Measurements from ENCODE around the gene CYB5R2.
A peak's percentile ranks its signal among the peaks of the same experiment; 100 is the strongest.

DNA sequence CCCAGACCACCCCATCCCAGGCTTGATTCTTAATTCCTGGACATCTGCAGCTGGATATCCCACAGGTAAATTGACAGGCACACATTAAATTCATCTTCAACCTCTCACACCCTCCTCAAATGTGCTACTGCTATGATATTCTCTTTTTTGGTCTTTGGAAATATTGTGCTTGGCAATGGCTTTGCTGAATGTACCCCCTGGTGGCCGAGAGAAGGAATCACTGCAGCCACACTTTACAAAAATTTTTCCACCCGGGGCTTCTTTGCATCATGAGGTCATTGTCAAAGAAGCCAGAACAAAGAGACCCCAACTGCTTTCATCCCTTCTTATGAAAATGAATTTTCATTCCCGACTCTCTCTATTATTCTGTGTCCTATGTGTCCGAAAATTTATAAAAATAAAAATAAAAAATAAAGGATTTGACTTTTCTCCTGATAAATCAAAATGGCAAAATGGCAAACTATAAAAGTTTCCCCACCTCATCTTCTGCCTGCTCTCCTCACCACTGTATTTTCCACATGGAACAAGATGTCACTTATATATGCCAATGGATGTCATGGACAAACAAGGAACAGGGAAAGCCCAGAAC, 15.0 kb upstream of the CYB5R2 start:
- TF ChIP-seq EZH2phosphoT487 (IDR thresholded peaks at IDR 0.05; ENCODE audit: unreplicated experiment) (no peak), JUNB (IDR thresholded peaks at IDR 0.05; ENCODE audit: unreplicated experiment) (no peak), POLR2AphosphoS5 (IDR thresholded peaks at IDR 0.05; ENCODE audit: low read depth) (no peak), CREB1 (CRISPR knock-in tag; IDR thresholded peaks at IDR 0.05; ENCODE audit: low read depth) (no peak), EZH2 (IDR thresholded peaks at IDR 0.05; ENCODE audit: low read depth, unreplicated experiment) (no peak), NANOG (IDR thresholded peaks at IDR 0.05; ENCODE audit: borderline replicate concordance) (no peak), STAT1 (IDR thresholded peaks at IDR 0.05; ENCODE audit: unreplicated experiment) (no peak), ZNF331 (CRISPR knock-in tag; IDR thresholded peaks at IDR 0.05; ENCODE audit: low read depth) (no peak)
- TF ChIP-seq, protein P1, sequence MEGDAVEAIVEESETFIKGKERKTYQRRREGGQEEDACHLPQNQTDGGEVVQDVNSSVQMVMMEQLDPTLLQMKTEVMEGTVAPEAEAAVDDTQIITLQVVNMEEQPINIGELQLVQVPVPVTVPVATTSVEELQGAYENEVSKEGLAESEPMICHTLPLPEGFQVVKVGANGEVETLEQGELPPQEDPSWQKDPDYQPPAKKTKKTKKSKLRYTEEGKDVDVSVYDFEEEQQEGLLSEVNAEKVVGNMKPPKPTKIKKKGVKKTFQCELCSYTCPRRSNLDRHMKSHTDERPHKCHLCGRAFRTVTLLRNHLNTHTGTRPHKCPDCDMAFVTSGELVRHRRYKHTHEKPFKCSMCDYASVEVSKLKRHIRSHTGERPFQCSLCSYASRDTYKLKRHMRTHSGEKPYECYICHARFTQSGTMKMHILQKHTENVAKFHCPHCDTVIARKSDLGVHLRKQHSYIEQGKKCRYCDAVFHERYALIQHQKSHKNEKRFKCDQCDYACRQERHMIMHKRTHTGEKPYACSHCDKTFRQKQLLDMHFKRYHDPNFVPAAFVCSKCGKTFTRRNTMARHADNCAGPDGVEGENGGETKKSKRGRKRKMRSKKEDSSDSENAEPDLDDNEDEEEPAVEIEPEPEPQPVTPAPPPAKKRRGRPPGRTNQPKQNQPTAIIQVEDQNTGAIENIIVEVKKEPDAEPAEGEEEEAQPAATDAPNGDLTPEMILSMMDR (conservative IDR thresholded peaks at IDR 0.05; ENCODE audit: low read depth in 2 of 2): peak; percentile 70 to 92
- TF ChIP-seq, protein P2, sequence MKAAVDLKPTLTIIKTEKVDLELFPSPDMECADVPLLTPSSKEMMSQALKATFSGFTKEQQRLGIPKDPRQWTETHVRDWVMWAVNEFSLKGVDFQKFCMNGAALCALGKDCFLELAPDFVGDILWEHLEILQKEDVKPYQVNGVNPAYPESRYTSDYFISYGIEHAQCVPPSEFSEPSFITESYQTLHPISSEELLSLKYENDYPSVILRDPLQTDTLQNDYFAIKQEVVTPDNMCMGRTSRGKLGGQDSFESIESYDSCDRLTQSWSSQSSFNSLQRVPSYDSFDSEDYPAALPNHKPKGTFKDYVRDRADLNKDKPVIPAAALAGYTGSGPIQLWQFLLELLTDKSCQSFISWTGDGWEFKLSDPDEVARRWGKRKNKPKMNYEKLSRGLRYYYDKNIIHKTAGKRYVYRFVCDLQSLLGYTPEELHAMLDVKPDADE (IDR thresholded peaks at IDR 0.05): no peak
- TF ChIP-seq, protein P3, sequence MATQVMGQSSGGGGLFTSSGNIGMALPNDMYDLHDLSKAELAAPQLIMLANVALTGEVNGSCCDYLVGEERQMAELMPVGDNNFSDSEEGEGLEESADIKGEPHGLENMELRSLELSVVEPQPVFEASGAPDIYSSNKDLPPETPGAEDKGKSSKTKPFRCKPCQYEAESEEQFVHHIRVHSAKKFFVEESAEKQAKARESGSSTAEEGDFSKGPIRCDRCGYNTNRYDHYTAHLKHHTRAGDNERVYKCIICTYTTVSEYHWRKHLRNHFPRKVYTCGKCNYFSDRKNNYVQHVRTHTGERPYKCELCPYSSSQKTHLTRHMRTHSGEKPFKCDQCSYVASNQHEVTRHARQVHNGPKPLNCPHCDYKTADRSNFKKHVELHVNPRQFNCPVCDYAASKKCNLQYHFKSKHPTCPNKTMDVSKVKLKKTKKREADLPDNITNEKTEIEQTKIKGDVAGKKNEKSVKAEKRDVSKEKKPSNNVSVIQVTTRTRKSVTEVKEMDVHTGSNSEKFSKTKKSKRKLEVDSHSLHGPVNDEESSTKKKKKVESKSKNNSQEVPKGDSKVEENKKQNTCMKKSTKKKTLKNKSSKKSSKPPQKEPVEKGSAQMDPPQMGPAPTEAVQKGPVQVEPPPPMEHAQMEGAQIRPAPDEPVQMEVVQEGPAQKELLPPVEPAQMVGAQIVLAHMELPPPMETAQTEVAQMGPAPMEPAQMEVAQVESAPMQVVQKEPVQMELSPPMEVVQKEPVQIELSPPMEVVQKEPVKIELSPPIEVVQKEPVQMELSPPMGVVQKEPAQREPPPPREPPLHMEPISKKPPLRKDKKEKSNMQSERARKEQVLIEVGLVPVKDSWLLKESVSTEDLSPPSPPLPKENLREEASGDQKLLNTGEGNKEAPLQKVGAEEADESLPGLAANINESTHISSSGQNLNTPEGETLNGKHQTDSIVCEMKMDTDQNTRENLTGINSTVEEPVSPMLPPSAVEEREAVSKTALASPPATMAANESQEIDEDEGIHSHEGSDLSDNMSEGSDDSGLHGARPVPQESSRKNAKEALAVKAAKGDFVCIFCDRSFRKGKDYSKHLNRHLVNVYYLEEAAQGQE (IDR thresholded peaks at IDR 0.05; ENCODE audit: unreplicated experiment): no peak
- TF ChIP-seq, protein P4, sequence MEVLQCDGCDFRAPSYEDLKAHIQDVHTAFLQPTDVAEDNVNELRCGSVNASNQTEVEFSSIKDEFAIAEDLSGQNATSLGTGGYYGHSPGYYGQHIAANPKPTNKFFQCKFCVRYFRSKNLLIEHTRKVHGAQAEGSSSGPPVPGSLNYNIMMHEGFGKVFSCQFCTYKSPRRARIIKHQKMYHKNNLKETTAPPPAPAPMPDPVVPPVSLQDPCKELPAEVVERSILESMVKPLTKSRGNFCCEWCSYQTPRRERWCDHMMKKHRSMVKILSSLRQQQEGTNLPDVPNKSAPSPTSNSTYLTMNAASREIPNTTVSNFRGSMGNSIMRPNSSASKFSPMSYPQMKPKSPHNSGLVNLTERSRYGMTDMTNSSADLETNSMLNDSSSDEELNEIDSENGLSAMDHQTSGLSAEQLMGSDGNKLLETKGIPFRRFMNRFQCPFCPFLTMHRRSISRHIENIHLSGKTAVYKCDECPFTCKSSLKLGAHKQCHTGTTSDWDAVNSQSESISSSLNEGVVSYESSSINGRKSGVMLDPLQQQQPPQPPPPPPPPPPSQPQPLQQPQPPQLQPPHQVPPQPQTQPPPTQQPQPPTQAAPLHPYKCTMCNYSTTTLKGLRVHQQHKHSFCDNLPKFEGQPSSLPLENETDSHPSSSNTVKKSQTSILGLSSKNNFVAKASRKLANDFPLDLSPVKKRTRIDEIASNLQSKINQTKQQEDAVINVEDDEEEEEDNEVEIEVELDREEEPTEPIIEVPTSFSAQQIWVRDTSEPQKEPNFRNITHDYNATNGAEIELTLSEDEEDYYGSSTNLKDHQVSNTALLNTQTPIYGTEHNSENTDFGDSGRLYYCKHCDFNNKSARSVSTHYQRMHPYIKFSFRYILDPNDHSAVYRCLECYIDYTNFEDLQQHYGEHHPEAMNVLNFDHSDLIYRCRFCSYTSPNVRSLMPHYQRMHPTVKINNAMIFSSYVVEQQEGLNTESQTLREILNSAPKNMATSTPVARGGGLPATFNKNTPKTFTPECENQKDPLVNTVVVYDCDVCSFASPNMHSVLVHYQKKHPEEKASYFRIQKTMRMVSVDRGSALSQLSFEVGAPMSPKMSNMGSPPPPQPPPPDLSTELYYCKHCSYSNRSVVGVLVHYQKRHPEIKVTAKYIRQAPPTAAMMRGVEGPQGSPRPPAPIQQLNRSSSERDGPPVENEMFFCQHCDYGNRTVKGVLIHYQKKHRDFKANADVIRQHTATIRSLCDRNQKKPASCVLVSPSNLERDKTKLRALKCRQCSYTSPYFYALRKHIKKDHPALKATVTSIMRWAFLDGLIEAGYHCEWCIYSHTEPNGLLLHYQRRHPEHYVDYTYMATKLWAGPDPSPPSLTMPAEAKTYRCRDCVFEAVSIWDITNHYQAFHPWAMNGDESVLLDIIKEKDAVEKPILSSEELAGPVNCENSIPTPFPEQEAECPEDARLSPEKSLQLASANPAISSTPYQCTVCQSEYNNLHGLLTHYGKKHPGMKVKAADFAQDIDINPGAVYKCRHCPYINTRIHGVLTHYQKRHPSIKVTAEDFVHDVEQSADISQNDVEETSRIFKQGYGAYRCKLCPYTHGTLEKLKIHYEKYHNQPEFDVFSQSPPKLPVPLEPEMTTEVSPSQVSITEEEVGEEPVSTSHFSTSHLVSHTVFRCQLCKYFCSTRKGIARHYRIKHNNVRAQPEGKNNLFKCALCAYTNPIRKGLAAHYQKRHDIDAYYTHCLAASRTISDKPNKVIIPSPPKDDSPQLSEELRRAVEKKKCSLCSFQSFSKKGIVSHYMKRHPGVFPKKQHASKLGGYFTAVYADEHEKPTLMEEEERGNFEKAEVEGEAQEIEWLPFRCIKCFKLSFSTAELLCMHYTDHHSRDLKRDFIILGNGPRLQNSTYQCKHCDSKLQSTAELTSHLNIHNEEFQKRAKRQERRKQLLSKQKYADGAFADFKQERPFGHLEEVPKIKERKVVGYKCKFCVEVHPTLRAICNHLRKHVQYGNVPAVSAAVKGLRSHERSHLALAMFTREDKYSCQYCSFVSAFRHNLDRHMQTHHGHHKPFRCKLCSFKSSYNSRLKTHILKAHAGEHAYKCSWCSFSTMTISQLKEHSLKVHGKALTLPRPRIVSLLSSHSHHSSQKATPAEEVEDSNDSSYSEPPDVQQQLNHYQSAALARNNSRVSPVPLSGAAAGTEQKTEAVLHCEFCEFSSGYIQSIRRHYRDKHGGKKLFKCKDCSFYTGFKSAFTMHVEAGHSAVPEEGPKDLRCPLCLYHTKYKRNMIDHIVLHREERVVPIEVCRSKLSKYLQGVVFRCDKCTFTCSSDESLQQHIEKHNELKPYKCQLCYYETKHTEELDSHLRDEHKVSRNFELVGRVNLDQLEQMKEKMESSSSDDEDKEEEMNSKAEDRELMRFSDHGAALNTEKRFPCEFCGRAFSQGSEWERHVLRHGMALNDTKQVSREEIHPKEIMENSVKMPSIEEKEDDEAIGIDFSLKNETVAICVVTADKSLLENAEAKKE (CRISPR knock-in tag; IDR thresholded peaks at IDR 0.05): no peak
